Islet precursor cell (in vitro differentiated cells): Measurements from ENCODE around the gene DNMT3B.
A peak's percentile ranks its signal among the peaks of the same experiment; 100 is the strongest.
"Not testable (repeated sequence)": the region's sequence is repeated elsewhere in the genome, so short reads cannot be mapped to it uniquely, and the experiment has no call there.

Experiments used
- DNase-seq: peaks from one replicate; pipeline ENCODE4 v3.0.0-alpha.2; 2018

DNMT3B gene

DNA sequence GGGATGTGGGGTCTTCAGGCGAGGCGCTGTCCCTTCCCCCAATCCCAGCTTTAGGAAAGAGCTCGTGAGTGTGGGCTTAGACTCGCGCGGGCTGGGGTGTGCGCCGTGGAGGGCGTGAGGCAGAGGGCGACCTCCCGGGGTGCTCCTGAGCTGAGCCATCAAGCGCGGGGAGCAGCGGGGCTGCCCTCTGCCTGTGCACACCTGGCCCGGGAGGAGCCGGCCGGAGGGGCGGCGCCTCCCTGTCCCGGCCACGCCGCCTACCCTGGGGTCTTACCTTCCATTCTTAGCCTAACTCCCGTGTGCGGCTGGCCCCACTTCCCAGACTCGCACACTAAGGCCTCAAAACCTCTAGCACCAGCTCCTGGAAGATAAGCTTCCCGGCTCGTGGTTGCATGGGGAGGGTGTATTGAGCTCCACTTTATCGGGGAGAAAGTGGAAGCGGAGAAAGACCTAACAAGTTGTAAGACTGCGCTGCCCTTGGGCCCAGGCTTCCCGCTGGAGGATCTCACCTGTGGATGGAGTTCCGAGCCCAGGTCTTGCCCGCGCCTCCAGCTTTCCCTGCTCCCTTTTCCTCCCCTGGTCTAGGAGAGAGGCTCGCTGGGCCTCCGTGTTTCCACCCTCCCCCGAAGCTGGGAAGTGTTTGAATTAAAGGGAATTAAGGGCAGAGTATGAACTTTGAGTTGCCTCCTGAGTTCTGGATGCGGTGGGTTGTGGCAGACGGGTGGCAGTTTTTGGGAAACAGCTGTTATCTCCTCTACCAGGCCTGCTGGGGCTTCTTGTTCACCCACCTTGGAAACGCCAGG lies 1.2 kb downstream of the DNMT3B start:
- peak; percentile 72 for DNase-seq

GRCh38 chr20:32764005-32764960 lies 2.1 kb downstream of the DNMT3B start:
- peak; percentile 82 for DNase-seq

- DNase-seq = not testable (repeated sequence)
Measured at GRCh38 chr20:32765230-32765875, 3.2 kb downstream of the DNMT3B start.

GRCh38 chr20:32767418-32768198 lies 5.4 kb downstream of the DNMT3B start:
- no peak for DNase-seq

DNA sequence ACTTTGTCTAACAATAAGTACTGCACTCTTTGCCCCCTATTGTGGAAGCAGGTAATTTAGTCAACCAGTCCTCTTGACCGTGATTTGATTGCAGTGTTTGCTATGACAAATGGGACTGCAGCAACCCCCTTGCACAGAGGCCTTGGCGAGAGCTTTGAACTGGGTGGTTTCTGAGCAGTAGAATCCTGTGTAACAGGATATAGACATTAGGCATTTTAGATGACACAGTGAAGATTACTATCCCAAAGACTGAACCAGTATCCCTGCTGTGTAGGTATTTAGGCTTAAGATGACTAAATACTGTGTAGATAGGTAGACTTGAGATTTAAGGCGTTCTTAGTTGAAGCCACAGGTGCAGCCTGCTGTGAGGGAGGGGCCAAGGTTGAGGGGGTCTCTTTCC lies 9.9 kb downstream of the DNMT3B start:
- DNase-seq = no peak

DNA sequence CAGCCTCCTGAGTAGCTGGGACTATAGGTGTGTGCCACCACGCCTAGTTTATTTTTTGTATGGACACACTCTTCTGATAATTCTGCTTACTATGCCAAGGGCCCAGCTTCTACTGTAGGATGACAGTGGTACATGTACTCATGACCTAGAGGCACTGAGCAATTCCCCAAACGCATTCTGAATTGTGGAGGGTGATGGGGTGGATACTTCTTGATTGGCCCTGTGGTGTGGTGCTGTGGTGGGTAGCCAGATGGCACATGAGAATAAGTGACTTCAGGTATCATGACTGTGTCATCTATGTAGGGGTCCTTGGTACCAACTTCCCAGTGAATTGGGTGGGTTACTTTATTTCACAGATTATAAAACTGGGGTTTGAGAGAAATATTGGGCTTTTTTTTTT lies 11.0 kb downstream of the DNMT3B start:
- no peak for DNase-seq

- no peak for DNase-seq
Measured at GRCh38 chr20:32773855-32774254, 11.7 kb downstream of the DNMT3B start.

GRCh38 chr20:32775336-32775991 lies 13.3 kb downstream of the DNMT3B start:
- DNase-seq = no peak

GRCh38 chr20:32777177-32777956 lies 15.2 kb downstream of the DNMT3B start:
- DNase-seq = no peak

- no peak for DNase-seq
Measured at GRCh38 chr20:32779500-32780211, 17.5 kb downstream of the DNMT3B start.

- DNase-seq = no peak
Measured at GRCh38 chr20:32780278-32780677, 18.1 kb downstream of the DNMT3B start.

DNA sequence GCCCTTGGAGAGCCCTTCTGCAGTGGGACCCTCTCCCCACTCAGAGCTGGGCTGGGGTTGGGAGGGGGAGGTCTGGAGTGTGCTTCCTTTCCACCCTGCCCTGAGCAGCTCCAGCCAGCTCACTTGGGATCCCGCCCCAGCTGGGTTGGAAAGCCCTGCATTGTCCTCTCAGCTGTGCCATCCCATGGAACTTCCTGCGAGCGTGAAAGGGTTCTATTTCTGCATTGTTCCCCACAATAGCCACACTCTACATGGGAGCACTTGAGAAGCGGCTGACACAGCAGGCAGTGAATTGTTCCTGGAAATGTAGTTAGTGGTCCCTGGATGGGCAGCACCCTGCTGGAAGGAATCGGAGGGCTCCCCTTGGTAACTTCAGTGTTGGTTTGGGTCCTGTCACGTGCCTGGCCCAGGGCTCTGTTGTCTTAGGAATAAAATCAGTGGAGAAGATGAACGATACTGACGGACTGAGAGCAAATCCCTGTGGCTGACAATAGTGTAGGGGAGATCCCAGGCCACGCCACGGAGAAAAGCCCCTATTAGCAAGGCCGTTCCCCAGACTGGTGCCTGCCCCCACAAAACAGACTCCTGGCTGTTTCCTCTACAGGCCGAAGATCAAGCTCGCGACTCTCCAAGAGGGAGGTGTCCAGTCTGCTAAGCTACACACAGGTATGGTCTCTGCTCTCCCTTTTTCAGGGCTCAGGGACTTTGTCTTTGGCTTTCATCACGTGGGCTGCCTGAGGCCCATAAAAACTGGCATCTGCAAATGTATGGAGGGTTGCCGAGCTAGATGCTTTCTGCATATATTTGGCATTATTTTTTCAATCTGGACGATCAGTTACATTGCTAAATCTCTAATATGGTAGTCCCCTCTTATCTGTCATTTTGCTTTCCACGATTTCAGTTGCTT lies 18.8 kb downstream of the DNMT3B start:
- no peak for DNase-seq

DNA sequence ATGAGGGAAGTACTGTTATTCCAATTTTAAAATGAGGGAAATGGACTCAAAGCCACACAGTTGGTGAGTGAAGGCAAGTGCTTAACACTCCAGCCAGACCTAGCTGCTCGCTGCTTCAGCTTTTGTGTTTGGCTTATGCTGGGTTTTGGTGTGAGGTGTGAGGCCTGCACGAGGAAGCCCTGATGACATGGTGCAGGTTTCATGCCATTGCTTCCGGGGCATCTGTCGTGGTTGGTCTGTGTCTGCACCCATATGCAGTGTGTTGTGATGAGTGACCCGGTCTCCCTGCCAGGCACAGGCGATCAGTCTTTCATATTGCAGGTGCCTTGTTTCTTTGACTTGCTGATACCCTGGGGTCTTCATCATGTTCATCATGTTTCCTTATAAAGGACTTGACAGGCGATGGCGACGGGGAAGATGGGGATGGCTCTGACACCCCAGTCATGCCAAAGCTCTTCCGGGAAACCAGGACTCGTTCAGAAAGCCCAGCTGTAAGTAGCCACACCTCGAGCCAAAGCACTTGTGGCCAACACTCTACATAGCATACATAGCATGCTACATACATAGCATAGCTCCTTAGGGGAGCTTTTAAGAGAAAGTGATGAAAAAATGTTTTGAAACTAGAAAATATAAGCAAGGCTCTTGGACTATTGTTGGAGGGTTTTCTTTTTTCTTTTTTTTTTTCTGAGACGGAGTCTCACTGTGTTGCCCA lies 22.3 kb downstream of the DNMT3B start:
- DNase-seq = no peak

DNA sequence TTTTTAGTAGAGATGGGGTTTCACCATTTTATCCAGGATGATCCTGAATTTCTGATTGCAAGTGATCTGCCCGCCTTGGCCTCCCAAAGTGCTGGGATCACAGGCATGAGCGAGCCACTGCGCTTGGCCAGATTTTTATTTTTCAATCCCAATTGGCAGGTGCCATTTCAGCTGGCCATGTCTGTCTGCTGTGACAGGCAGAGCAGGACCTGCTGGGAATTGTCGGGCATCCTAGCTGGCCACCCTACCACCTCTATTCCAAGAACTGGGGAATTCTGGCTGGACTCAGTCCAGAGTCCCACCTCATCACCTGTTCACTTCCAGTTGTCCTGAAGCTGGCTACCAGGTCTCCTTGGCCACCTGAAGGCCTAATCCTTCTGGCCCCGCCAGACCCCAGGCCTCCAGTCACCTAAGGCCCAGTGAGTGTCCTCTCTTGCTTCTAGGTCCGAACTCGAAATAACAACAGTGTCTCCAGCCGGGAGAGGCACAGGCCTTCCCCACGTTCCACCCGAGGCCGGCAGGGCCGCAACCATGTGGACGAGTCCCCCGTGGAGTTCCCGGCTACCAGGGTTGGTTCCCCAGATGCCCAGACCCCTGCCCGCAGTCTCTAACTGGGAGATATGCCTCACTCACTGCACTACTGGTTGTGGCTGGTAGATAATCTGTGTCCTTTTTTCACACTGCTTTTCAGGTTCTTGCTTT lies 24.0 kb downstream of the DNMT3B start:
- DNase-seq = no peak

GRCh38 chr20:32787168-32787567 lies 25.0 kb downstream of the DNMT3B start:
- no peak for DNase-seq

DNA sequence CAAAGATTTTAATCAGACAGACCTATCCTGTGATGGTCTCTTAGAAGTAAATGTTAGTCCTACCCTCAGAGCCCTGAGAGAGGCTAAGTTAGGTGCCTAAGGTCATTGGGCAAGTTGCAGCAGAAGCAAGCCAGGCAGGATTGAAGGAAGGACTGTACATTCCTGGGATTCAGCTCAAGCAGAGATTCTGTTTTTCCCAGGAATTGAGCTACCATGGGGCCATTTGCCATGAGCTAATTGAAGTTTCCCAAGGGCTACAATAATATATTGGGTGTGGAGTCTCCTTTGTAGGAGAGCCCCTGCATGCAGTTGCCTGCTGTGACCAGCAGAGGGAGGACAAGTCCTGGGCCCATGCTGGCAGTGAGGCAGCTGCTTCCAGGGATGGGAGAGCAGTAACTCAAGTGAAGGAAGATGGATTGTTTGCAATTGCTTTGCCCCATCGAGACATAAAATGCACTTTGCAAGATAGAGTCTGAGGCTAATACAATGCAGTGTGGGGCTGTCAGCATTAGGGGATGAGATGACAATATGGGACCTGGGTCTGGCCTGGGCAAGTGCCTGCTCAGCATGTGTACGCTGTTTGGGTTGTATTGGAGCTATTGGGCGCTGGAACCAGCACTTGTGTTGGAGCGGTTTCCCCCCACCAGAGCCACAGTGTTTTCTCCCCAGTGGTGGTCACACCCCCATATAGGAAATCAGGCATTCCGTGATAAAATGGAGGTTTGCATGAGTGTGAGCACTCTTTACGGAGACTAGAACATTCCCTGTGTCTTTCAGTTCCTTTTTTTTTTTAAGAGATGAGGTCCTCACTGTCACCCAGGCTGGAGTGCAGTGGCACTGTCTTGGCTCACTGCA lies 27.9 kb downstream of the DNMT3B start:
- DNase-seq = peak; percentile 89

- no peak for DNase-seq
Measured at GRCh38 chr20:32790751-32791057, 28.5 kb downstream of the DNMT3B start.
